KBM-7 (cell line): ENCODE data around the gene NLE1.
"Not testable (repeated sequence)": the region's sequence is repeated elsewhere in the genome, so short reads cannot be mapped to it uniquely, and the experiment has no call there.

Experiments used
- DNase-seq: peaks from one replicate; pipeline ENCODE4 v3.0.0-alpha.2; 2015
- in situ Hi-C: fragments of 300-500 bp; cut with MboI; formaldehyde crosslinking; loops from 2 replicates; pipeline ENCODE4 v1.14.3; 2020; ENCODE audit warnings: low sequenced_read_pairs, low pct_unique_long_range_greater_than_20kb, mixed read lengths

NLE1 gene

GRCh38 chr17:35138218-35138617, 3.9 kb downstream of the NLE1 start:
- in situ Hi-C loops: no loop called here
- no peak for DNase-seq

GRCh38 chr17:35135322-35135721, 6.8 kb downstream of the NLE1 start:
- DNase-seq: no peak
- in situ Hi-C loops: no loop called here

GRCh38 chr17:35132816-35133550, 9.1 kb downstream of the NLE1 start:
- no peak for DNase-seq
- in situ Hi-C loops: no loop called here

- DNase-seq: no peak
- in situ Hi-C loops: no loop called here
Observed at GRCh38 chr17:35132099-35132498, 10.0 kb downstream of the NLE1 start.

- no peak for DNase-seq
- in situ Hi-C loops: no loop called here
Observed at GRCh38 chr17:35130392-35130791, 11.7 kb downstream of the NLE1 start.

- no peak for DNase-seq
- in situ Hi-C loops: no loop called here
Observed at GRCh38 chr17:35129973-35130351, 12.1 kb downstream of the NLE1 start.

- no peak for DNase-seq
- in situ Hi-C loops: no loop called here
Observed at GRCh38 chr17:35129154-35129972, 12.7 kb downstream of the NLE1 start.

- DNase-seq: no peak
- in situ Hi-C loops: no loop called here
Observed at GRCh38 chr17:35127751-35128514, 14.2 kb downstream of the NLE1 start.

GRCh38 chr17:35121315-35121714, 20.8 kb downstream of the NLE1 start, which contains the start of gene FNDC8:
Gene FNDC8, plus strand, starts transcription at chr17:35121615. Its CDS starts 79 bp downstream, at chr17:35121694.
- DNase-seq: no peak
- in situ Hi-C loops: loop anchor here (25.0 kb wide), 1 partner anchor 709 kb away; no protein-coding TSS in a partner anchor

GRCh38 chr17:35119370-35120165, 22.5 kb downstream of the NLE1 start, which contains the start of gene RAD51D:
Gene RAD51D, minus strand, starts transcription at chr17:35119860. Its CDS starts 247 bp downstream, at chr17:35119613.
- in situ Hi-C loops: loop anchor here (25.0 kb wide), 1 partner anchor 707 kb away; no protein-coding TSS in a partner anchor

GRCh38 chr17:35117984-35118383, 24.1 kb downstream of the NLE1 start:
- in situ Hi-C loops: loop anchor here (25.0 kb wide), 1 partner anchor 706 kb away; no protein-coding TSS in a partner anchor
- peak; percentile 26 for DNase-seq

More at GRCh38 chr17:35119370-35120165, 22.5 kb downstream of the NLE1 start, which contains the start of gene RAD51D:
- DNase-seq: peak; percentile 93

- in situ Hi-C loops: loop anchor here (25.0 kb wide), 1 partner anchor 705 kb away; no protein-coding TSS in a partner anchor
- no peak for DNase-seq
Observed at GRCh38 chr17:35116845-35117244, 25.3 kb downstream of the NLE1 start.

- in situ Hi-C loops: loop anchor here (25.0 kb wide), 1 partner anchor 698 kb away; no protein-coding TSS in a partner anchor
Observed at GRCh38 chr17:35110791-35111190, 31.3 kb downstream of the NLE1 start.

GRCh38 chr17:35104844-35105450, 37.2 kb downstream of the NLE1 start:
- DNase-seq: no peak
- in situ Hi-C loops: loop anchor here (25.0 kb wide), 1 partner anchor 693 kb away; no protein-coding TSS in a partner anchor

More at GRCh38 chr17:35110791-35111190, 31.3 kb downstream of the NLE1 start:
- not testable (repeated sequence) for DNase-seq

GRCh38 chr17:35103271-35103670, 38.8 kb downstream of the NLE1 start:
- no peak for DNase-seq
- in situ Hi-C loops: loop anchor here (25.0 kb wide), 1 partner anchor 691 kb away; no protein-coding TSS in a partner anchor

- DNase-seq: no peak
- in situ Hi-C loops: loop anchor here (25.0 kb wide), 1 partner anchor 689 kb away; no protein-coding TSS in a partner anchor
Observed at GRCh38 chr17:35101725-35102124, 40.4 kb downstream of the NLE1 start.

- no peak for DNase-seq
- in situ Hi-C loops: loop anchor here (25.0 kb wide), 1 partner anchor 689 kb away; no protein-coding TSS in a partner anchor
Observed at GRCh38 chr17:35101036-35101435, 41.1 kb downstream of the NLE1 start.
